DOHH2 (cell line): ENCODE results near the gene IER5L.

ENCODE experiments used
- H3F3A ChIP-seq: fragments of 200-600 bp; sonication (generic), shearing (Covaris generic); 2 replicates; pipeline ENCODE4 v1.6.0; 2016; ENCODE audit warnings: antibody characterized with exemption, mild to moderate bottlenecking; ENCODE audit not compliant: control insufficient read depth, insufficient read depth
- H3K27ac ChIP-seq: fragments of 200-600 bp; sonication (generic); 2 replicates; pipeline ENCODE4 v1.5.1; 2014; ENCODE audit warnings: low read depth, mild to moderate bottlenecking, low read length, moderate library complexity
- H3K27me3 ChIP-seq: fragments of 200-600 bp; sonication (generic); 2 replicates; pipeline ENCODE4 v1.6.1; 2014; ENCODE audit warnings: mild to moderate bottlenecking, low read length, mixed read lengths; ENCODE audit not compliant: control insufficient read depth
- H3K36me3 ChIP-seq: fragments of 200-600 bp; sonication (generic); 2 replicates; pipeline ENCODE4 v1.6.1; 2014; ENCODE audit warnings: mild to moderate bottlenecking, low read length, moderate library complexity, mixed read lengths; ENCODE audit not compliant: control insufficient read depth
- H3K4me1 ChIP-seq: fragments of 200-600 bp; sonication (generic); 2 replicates; pipeline ENCODE4 v1.6.1; 2014; ENCODE audit warnings: mild to moderate bottlenecking, low read length, mixed read lengths; ENCODE audit not compliant: control insufficient read depth
- H3K4me2 ChIP-seq: fragments of 200-600 bp; sonication (generic); 2 replicates; pipeline ENCODE4 v1.6.0; 2014; ENCODE audit warnings: mild to moderate bottlenecking, low read length, moderate library complexity
- H3K4me3 ChIP-seq: fragments of 200-600 bp; sonication (generic); 2 replicates; pipeline ENCODE4 v1.5.1; 2014; ENCODE audit warnings: mild to moderate bottlenecking, low read length, mixed read lengths
- H3K79me2 ChIP-seq: fragments of 200-600 bp; sonication (generic); 2 replicates; pipeline ENCODE4 v1.6.1; 2014; ENCODE audit warnings: mild to moderate bottlenecking, low read length, mixed read lengths; ENCODE audit not compliant: control insufficient read depth
- H3K9me2 ChIP-seq: fragments of 200-600 bp; sonication (generic); replicated peaks from 2 replicates; pipeline ENCODE4 v1.6.1; 2014; ENCODE audit warnings: mild to moderate bottlenecking, low read length, mixed read lengths; ENCODE audit not compliant: control insufficient read depth
- H3K9me3 ChIP-seq: fragments of 200-600 bp; sonication (generic); 2 replicates; pipeline ENCODE4 v1.6.1; 2014; ENCODE audit warnings: antibody characterized with exemption, low read length, mixed read lengths; ENCODE audit not compliant: control insufficient read depth, insufficient read depth
- H4K20me1 ChIP-seq: fragments of 200-600 bp; sonication (generic); 2 replicates; pipeline ENCODE4 v1.6.0; 2014; ENCODE audit warnings: low read depth, mild to moderate bottlenecking, antibody characterized with exemption, low read length, moderate library complexity; ENCODE audit not compliant: control insufficient read depth, insufficient read depth
- EZH2phosphoT487 ChIP-seq: fragments of 200-600 bp; sonication (generic); IDR thresholded peaks from 2 replicates; pipeline ENCODE4 v1.6.1; 2017; ENCODE audit warnings: borderline replicate concordance, mild to moderate bottlenecking, antibody characterized with exemption, low read length, moderate library complexity, mixed read lengths
- TF ChIP-seq, protein P1 (sequence below): fragments of 200-600 bp; sonication (generic); IDR thresholded peaks from one replicate; pipeline ENCODE4 v1.5.1; 2014; ENCODE audit warnings: antibody characterized with exemption, mild to moderate bottlenecking, low read depth, low read length; ENCODE audit not compliant: poor library complexity, severe bottlenecking

IER5L gene

DNA sequence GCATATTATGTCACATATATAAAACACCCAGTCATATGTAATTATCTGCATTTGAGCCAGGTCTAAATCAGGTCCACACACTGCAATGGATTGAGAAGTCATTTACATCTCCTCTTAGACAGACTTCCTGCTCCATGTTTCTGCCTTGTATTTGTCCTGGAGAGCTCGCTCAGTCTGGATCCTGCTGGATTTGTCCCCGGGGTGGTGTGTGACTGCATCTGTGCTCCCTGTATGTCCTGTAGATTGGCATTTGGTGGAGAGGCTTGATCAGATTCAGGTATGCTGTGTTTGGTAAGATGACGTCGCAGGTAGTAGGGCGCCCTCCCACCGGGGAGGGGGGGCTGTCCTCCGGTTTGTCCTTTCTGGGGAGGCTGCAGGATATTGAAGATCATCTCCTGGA lies 33.6 kb upstream of the IER5L start:
- H3K9me2 ChIP-seq: no peaks in the 10 kb centered on the region
- no peaks in the 10 kb centered on the region for H3K9me3 ChIP-seq
- no peaks in the 10 kb centered on the region for H3K36me3 ChIP-seq
- no peak overlapping the region for H3K4me3 ChIP-seq
- peaks cover 8% of the 10 kb centered on the region for H3K4me1 ChIP-seq
- no peaks in the 10 kb centered on the region for H3K79me2 ChIP-seq
- no peaks in the 10 kb centered on the region for H3F3A ChIP-seq
- no peak overlapping the region for H3K4me2 ChIP-seq
- no peaks in the 10 kb centered on the region for H4K20me1 ChIP-seq
- TF ChIP-seq, protein P1, sequence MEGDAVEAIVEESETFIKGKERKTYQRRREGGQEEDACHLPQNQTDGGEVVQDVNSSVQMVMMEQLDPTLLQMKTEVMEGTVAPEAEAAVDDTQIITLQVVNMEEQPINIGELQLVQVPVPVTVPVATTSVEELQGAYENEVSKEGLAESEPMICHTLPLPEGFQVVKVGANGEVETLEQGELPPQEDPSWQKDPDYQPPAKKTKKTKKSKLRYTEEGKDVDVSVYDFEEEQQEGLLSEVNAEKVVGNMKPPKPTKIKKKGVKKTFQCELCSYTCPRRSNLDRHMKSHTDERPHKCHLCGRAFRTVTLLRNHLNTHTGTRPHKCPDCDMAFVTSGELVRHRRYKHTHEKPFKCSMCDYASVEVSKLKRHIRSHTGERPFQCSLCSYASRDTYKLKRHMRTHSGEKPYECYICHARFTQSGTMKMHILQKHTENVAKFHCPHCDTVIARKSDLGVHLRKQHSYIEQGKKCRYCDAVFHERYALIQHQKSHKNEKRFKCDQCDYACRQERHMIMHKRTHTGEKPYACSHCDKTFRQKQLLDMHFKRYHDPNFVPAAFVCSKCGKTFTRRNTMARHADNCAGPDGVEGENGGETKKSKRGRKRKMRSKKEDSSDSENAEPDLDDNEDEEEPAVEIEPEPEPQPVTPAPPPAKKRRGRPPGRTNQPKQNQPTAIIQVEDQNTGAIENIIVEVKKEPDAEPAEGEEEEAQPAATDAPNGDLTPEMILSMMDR: no peak
- no peak for TF ChIP-seq EZH2phosphoT487
- H3K27ac ChIP-seq: no peak overlapping the region
- H3K27me3 ChIP-seq: no peaks in the 10 kb centered on the region

DNA sequence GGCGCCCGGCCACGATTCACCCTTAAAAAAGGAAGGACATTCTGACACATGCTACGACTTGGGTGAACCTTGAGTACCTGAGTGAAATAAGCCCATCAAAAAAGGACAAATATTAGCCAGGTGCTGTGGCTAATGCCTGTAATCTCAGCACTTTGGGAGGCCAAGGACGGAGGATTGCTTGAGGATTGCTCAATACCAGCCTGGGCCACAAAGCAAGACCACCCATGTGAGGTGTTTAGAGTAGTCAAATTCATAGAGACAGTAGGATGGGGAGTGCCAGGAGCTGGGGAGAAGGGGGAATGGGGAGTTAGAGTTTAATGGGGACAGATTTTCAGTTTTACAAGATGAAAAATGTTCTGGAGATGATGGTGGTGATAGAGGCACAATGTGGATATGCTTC lies 32.1 kb upstream of the IER5L start:
- Histone ChIP-seq H3K4me2 (no peak overlapping the region), H3K4me3 (no peak overlapping the region), H3K79me2 (no peaks in the 10 kb centered on the region), H3K4me1 (peaks cover 8% of the 10 kb centered on the region), H3K27ac (no peak overlapping the region), H4K20me1 (no peaks in the 10 kb centered on the region), H3K9me2 (no peaks in the 10 kb centered on the region), H3F3A (no peaks in the 10 kb centered on the region), H3K27me3 (no peaks in the 10 kb centered on the region), H3K36me3 (no peaks in the 10 kb centered on the region), H3K9me3 (no peaks in the 10 kb centered on the region)
- TF ChIP-seq, protein P1: no peak
- no peak for TF ChIP-seq EZH2phosphoT487

DNA sequence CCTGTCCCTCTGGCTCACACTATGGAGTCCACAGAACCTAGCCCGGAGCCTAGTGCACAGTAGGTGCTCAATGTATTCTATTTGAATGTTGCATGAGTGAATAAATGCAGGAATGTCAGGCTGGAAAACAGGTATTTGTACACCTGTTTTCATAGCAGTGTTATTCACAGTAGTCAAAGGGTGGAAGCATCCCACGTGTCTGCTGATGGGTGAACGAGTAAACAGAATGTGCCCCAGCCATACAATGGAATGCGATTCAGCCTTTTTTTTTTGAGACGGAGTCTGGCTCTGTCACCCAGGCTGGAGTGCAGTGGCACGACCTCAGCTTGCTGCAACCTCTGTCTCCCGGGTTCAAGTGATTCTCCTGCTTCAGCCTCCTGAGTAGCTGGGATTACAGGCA lies 31.5 kb upstream of the IER5L start:
- Histone ChIP-seq H3K4me3 (no peak overlapping the region), H4K20me1 (no peaks in the 10 kb centered on the region), H3K36me3 (no peaks in the 10 kb centered on the region), H3K4me1 (peaks cover 8% of the 10 kb centered on the region), H3F3A (no peaks in the 10 kb centered on the region), H3K79me2 (no peaks in the 10 kb centered on the region), H3K9me2 (no peaks in the 10 kb centered on the region), H3K27ac (no peak overlapping the region), H3K9me3 (no peaks in the 10 kb centered on the region), H3K27me3 (no peaks in the 10 kb centered on the region), H3K4me2 (no peak overlapping the region)
- no peak for TF ChIP-seq EZH2phosphoT487
- TF ChIP-seq, protein P1: no peak

DNA sequence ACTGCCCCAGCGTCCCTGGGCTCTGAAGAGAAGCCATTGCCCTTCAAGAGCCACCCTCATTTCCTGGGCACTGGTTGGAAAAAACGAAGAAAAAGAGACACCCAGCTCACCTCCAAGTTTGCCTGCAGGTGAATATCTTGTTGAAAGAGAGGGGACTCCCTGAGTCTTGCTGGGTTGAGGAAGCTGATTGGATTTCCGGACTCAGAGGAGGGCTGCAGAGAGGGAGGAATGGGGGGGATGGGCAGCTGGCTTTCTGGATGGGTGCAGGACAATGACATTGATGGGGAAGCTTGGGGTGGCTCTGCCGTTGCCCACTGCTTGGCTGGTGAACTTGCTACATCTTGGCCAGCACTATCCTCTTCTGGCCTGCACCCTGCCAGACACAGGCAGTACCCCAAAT lies 31.0 kb upstream of the IER5L start:
- H3K27ac ChIP-seq: no peak overlapping the region

More for the DNA sequence above, 31.0 kb upstream of the IER5L start:
- Histone ChIP-seq H3K36me3 (no peaks in the 10 kb centered on the region), H3K9me3 (no peaks in the 10 kb centered on the region), H3K9me2 (no peaks in the 10 kb centered on the region), H3F3A (no peaks in the 10 kb centered on the region), H3K4me1 (peaks cover 8% of the 10 kb centered on the region), H4K20me1 (no peaks in the 10 kb centered on the region), H3K27me3 (no peaks in the 10 kb centered on the region), H3K4me3 (no peak overlapping the region), H3K4me2 (no peak overlapping the region), H3K79me2 (no peaks in the 10 kb centered on the region)
- no peak for TF ChIP-seq EZH2phosphoT487
- TF ChIP-seq, protein P1: no peak
